Fibroblast of pulmonary artery (primary cell): ENCODE results near the gene TMEM170B.
A peak's percentile ranks its signal among the peaks of the same experiment; 100 is the strongest.

Experiments
- DNase-seq: peaks from one replicate; pipeline ENCODE4 v3.0.0-alpha.2; 2010; ENCODE audit warnings: low read depth
- H3K4me3 ChIP-seq: replicated peaks from 2 replicates; pipeline ENCODE4 v1.5.1; 2011; ENCODE audit warnings: low read depth, mild to moderate bottlenecking, control low read depth, low read length, moderate library complexity
- TF ChIP-seq, protein P1 (sequence below): IDR thresholded peaks from 2 replicates; pipeline ENCODE4 v1.5.1; 2011; ENCODE audit warnings: mild to moderate bottlenecking, control low read depth, low read length, inconsistent platforms; ENCODE audit errors: missing control alignments

Gene TMEM170B

DNA sequence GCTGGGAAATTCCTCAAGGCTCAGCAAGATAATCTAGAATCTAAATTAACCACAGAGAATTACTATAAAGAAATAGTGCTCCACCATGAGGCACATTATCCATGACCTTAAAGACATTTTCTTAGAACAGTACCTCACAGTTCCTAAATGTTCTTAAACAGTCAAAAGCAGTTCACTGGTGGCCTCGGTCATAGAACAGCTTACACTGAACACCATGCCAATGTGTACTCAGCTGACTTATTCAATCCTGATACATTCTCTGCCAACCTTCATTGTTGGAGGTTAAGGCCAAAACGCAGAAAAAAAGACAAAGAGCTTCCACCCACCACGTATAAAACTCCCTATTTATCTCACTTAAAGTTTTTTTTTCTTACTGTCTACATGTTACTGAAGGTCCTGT is 21.8 kb upstream of the TMEM170B start:
- H3K4me3 ChIP-seq = no peak overlapping the region
- TF ChIP-seq, protein P1, sequence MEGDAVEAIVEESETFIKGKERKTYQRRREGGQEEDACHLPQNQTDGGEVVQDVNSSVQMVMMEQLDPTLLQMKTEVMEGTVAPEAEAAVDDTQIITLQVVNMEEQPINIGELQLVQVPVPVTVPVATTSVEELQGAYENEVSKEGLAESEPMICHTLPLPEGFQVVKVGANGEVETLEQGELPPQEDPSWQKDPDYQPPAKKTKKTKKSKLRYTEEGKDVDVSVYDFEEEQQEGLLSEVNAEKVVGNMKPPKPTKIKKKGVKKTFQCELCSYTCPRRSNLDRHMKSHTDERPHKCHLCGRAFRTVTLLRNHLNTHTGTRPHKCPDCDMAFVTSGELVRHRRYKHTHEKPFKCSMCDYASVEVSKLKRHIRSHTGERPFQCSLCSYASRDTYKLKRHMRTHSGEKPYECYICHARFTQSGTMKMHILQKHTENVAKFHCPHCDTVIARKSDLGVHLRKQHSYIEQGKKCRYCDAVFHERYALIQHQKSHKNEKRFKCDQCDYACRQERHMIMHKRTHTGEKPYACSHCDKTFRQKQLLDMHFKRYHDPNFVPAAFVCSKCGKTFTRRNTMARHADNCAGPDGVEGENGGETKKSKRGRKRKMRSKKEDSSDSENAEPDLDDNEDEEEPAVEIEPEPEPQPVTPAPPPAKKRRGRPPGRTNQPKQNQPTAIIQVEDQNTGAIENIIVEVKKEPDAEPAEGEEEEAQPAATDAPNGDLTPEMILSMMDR = no peak
- DNase-seq = no peak

DNA sequence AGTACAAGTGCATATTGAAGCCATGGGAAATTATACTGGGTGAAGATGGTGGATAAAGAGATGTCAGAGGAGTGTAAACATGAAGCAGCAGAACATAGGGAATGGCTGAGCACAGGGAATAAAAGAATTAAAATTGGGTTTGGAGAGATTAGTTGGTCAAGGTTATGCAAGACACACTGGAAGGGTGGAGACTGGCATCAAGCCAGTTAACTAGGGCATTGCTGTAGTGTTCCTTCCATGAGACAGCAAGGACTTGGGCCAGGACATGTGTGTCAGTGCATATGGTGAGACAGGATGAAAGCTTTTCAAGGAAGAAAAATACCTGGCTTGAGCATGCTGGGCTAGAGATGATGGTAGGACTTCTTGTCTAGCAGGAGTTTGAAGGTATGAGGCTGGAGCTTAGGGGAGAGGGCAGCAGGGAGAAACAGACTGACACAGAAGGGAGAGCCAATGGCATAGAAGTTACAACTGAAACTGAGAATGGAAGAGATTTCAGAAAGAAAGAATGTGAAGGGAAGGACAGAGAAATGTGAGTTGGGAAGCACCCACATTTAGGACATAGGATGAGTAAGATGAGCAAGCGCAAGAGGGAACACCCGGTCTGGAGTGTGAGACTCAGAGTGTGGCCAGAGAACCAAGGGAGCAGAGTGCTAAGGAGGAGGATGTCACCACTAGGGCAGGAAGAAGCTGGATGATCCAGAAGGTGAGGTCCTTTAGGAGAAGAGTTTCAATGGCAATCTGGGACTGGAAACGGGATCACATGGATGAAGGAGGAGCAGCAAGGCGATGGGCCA is 14.5 kb upstream of the TMEM170B start:
- H3K4me3 ChIP-seq = no peak overlapping the region
- no peak for DNase-seq
- TF ChIP-seq, protein P1 = no peak

DNA sequence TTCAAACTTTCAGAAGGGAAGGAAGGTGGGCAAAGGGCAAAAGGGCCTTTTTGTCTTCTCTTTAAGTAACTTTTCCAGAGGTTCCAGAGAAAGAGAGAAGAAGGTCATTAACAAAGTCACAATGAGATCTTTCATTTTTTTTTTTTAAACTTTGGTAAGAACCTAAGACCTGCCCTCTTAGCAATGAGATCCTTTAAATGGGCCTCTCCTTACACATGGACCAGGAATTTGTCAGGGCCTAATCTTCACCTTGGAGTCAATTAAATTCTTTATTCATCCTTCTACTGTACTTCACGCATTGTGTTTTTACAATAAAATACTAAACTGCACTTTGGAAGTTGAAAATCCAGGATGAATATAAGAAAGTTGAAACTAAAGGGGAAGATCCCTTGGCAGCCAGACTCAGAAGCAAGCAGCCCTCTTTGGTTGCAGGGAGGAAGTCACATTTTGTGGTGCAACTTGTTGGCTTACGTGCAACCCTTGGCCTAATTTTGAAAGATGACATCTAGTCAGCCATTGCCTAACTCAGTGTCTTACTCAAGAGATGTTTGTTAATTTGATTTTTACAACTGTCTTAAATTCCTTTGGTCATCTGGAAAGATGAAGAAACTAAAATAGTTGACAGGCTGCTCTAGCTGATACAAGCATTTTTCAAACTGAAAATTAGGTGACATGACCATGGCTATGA is 11.9 kb upstream of the TMEM170B start:
- TF ChIP-seq, protein P1 = no peak
- H3K4me3 ChIP-seq = no peak overlapping the region
- peak; percentile 72 for DNase-seq

DNA sequence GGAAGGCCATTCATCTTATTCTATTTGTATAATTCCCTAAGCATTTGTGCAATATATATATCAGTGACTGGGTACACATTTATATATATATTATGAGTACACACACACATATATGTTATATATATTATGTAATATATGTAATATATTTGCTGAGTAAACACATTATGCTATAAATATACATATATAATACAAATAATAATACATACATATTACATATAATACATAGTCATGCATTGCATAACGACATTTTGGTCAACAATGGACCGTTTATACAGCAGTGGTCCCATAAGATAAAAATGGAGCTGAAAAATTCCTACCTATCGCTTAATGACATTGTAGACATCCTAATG is 11.4 kb upstream of the TMEM170B start:
- TF ChIP-seq, protein P1 = no peak
- H3K4me3 ChIP-seq = no peak overlapping the region
- DNase-seq = no peak

DNA sequence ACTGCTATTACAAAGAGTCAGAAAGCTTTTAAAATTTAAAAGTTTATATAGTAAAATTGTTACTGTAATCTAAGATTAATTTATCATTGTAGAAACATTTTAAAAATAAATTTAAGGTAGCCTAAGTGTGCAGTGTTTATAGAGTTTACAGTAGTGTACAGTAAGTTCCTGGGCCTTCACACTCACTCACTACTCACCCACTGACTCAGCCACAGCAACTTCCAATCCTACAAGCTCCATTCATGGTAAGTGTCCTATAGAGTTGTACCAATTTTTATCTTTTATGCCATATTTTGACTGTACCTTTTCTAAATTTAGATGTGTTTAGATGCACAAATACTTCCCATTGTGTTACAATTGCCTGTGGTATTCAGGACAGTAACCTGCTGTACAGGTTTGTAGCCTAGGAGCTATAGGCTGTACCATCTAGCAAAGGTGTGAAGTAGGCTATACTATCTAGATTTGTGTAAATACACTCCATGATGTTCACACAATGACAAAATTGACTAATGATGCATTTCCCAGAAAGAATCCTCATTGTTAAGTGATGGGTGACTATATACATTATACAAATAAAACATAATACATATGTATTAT is 10.2 kb upstream of the TMEM170B start:
- TF ChIP-seq, protein P1 = no peak
- DNase-seq = no peak

DNA sequence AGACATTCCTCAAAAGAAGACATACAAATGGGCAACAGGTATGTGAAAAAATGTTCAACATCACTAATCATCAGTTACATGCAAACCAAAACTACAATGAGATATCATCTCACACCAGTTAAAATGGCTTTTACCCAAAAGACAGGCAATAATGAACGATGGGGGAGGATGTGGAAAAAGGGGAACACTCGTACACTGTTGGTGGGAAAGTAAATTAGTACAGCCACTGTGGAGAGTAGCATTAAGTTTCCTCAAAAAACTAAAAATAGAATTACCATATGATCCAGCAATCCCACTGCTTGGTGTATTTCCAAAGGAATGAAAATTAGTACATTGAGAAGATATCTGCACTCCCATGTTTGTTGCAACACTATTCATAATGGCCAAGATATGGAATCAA is 8.6 kb upstream of the TMEM170B start:
- no peak overlapping the region for H3K4me3 ChIP-seq
- DNase-seq = no peak
- TF ChIP-seq, protein P1 = no peak

More for the DNA sequence above, 10.2 kb upstream of the TMEM170B start:
- H3K4me3 ChIP-seq = no peak overlapping the region
